Mesenchymal stem cell (in vitro differentiated cells and primary cell): ENCODE results near the gene IDH2.

Experiments used
- DNase-seq: peaks from one replicate; pipeline ENCODE4 v3.0.0-alpha.2; 2013
- H2AFZ ChIP-seq: one replicate; pipeline ENCODE4 v1.6.1; 2013; ENCODE audit warnings: low read depth, mild to moderate bottlenecking, control low read depth, inconsistent platforms, low read length, moderate library complexity
- H2AK5ac ChIP-seq: 2 replicates; pipeline ENCODE4 v1.6.1; 2013; ENCODE audit warnings: low read length, moderate library complexity, mild to moderate bottlenecking, inconsistent platforms; ENCODE audit not compliant: severe bottlenecking
- H2BK120ac ChIP-seq: one replicate; pipeline ENCODE4 v1.6.1; 2013; ENCODE audit warnings: low read depth, mild to moderate bottlenecking, inconsistent platforms, low read length, moderate library complexity
- H2BK12ac ChIP-seq, 2 experiments: one replicate each; pipeline ENCODE4 v1.6.1; 2013; ENCODE audit warnings: inconsistent platforms in 2 of 2, low read length in 2 of 2, mild to moderate bottlenecking in 2 of 2, moderate library complexity in 2 of 2, control low read depth in 1 of 2
- H2BK15ac ChIP-seq: one replicate; pipeline ENCODE4 v1.6.1; 2013; ENCODE audit warnings: mild to moderate bottlenecking, low read depth, inconsistent platforms; ENCODE audit not compliant: poor library complexity, severe bottlenecking
- H2BK5ac ChIP-seq: 2 replicates; pipeline ENCODE4 v1.6.1; 2013; ENCODE audit warnings: low read depth, mild to moderate bottlenecking, low read length, control low read depth, inconsistent platforms; ENCODE audit not compliant: poor library complexity, severe bottlenecking
- H3K14ac ChIP-seq, 2 experiments: one replicate each; pipeline ENCODE4 v1.6.1; 2013; ENCODE audit warnings: inconsistent platforms in 2 of 2, low read length in 2 of 2, control low read depth in 1 of 2, mild to moderate bottlenecking in 1 of 2, moderate library complexity in 1 of 2
- H3K18ac ChIP-seq, 2 experiments: one replicate each; pipeline ENCODE4 v1.6.1; 2013; ENCODE audit warnings: inconsistent platforms in 2 of 2, low read length in 2 of 2, control low read depth in 1 of 2, low read depth in 1 of 2, mild to moderate bottlenecking in 1 of 2
- H3K23ac ChIP-seq, 2 experiments: one replicate each; pipeline ENCODE4 v1.6.1; 2013; ENCODE audit warnings: inconsistent platforms in 2 of 2, low read length in 2 of 2, mild to moderate bottlenecking in 2 of 2, moderate library complexity in 2 of 2, control low read depth in 1 of 2
- H3K27ac ChIP-seq: 2 replicates; pipeline ENCODE4 v1.5.1; 2013; ENCODE audit warnings: mild to moderate bottlenecking, moderate library complexity, low read length, control low read depth, inconsistent platforms; ENCODE audit not compliant: poor library complexity, severe bottlenecking
- H3K27me3 ChIP-seq, 2 experiments: 2 replicates each; pipeline versions ENCODE4 v1.6.1 to v1.7.0; 2013; ENCODE audit warnings: low read length in 2 of 2, mild to moderate bottlenecking in 2 of 2, moderate library complexity in 2 of 2, control low read depth in 1 of 2, inconsistent platforms in 1 of 2; ENCODE audit not compliant: control insufficient read depth in 1 of 2, insufficient read depth in 1 of 2
- H3K36me3 ChIP-seq, 2 experiments: 2 replicates each; pipeline versions ENCODE4 v1.6.1 to v1.7.0; 2013; ENCODE audit warnings: low read length in 2 of 2, control low read depth in 1 of 2, inconsistent platforms in 1 of 2, low read depth in 1 of 2, mild to moderate bottlenecking in 1 of 2; ENCODE audit not compliant: insufficient read depth in 2 of 2, control insufficient read depth in 1 of 2
- H3K4ac ChIP-seq, 2 experiments: one replicate each; pipeline ENCODE4 v1.6.1; 2013; ENCODE audit warnings: inconsistent platforms in 2 of 2, low read length in 2 of 2, mild to moderate bottlenecking in 2 of 2, moderate library complexity in 2 of 2, control low read depth in 1 of 2, low read depth in 1 of 2
- H3K4me1 ChIP-seq: 2 replicates; pipeline ENCODE4 v1.6.1; 2013; ENCODE audit warnings: low read depth, low read length, control low read depth; ENCODE audit not compliant: control insufficient read depth, insufficient read depth
- H3K4me2 ChIP-seq: 2 replicates; pipeline ENCODE4 v1.6.1; 2013; ENCODE audit warnings: low read length, mild to moderate bottlenecking, inconsistent platforms; ENCODE audit not compliant: poor library complexity, severe bottlenecking
- H3K4me3 ChIP-seq, 2 experiments: 2 replicates each; pipeline versions ENCODE4 v1.5.1 to v1.7.0; 2013; ENCODE audit warnings: low read length in 2 of 2, mild to moderate bottlenecking in 2 of 2, control low read depth in 1 of 2, low read depth in 1 of 2; ENCODE audit not compliant: insufficient read depth in 1 of 2
- H3K79me1 ChIP-seq: replicated peaks from 2 replicates; pipeline ENCODE4 v1.6.1; 2013; ENCODE audit warnings: mild to moderate bottlenecking, control low read depth, low read length, inconsistent platforms; ENCODE audit not compliant: poor library complexity, severe bottlenecking
- H3K9ac ChIP-seq: 2 replicates; pipeline ENCODE4 v1.7.0; 2013; ENCODE audit warnings: mild to moderate bottlenecking, low read length, moderate library complexity
- H3K9me3 ChIP-seq: 2 replicates; pipeline ENCODE4 v1.7.0; 2013; ENCODE audit warnings: mild to moderate bottlenecking, low read length; ENCODE audit not compliant: control insufficient read depth
- H4K8ac ChIP-seq: one replicate; pipeline ENCODE4 v1.6.1; 2013; ENCODE audit warnings: inconsistent platforms, mild to moderate bottlenecking, low read length, moderate library complexity
- H4K91ac ChIP-seq: one replicate; pipeline ENCODE4 v1.6.1; 2013; ENCODE audit warnings: mild to moderate bottlenecking, low read length, inconsistent platforms
- WGBS: methylation state at CpG from one replicate; pipeline ENCODE4 v1.1.7; 2013; ENCODE audit warnings: mixed read lengths; 5-methylcytosine and 5-hydroxymethylcytosine counted together

Gene IDH2

DNA sequence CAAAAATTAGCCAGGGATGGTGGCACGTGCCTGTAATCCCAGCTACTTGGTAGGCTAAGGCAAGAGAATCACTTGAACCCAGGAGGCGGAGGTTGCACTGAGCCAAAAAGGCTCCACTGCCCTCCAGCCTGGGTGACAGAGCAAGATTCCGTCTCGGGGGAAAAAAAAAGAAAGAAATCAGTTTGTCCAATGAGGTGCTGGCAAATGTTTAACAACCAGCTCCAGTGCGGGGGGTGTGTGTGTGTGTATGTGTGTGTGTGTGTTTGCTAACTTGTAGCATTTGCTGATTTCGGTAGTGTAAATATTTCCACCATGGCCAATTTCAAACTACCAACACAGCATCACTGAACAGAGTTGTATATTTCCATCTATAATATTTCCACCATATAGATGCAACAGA is 23.8 kb upstream of the IDH2 start:
- Histone ChIP-seq H2AFZ (no peak overlapping the region), H2BK120ac (no peak overlapping the region), H2BK12ac (no peak overlapping the region), H3K9ac (no peak overlapping the region), H2AK5ac (no peak overlapping the region), H2BK5ac (no peak overlapping the region), H3K9me3 (no peaks in the 10 kb centered on the region), H3K14ac (no peak overlapping the region), H3K4me1 (peaks cover 5% of the 10 kb centered on the region), H3K27ac (no peak overlapping the region), H3K18ac (no peak overlapping the region), H3K4me2 (no peak overlapping the region), H4K8ac (no peak overlapping the region), H4K91ac (no peak overlapping the region), H3K27me3 (peaks cover 3 to 26% of the 10 kb centered on the region in 2 experiments), H3K4ac (no peak overlapping the region), H3K79me1 (no peaks in the 10 kb centered on the region), H2BK15ac (no peak overlapping the region), H3K23ac (no peak overlapping the region), H3K4me3 (no peak overlapping the region), H3K36me3 (no peaks in the 10 kb centered on the region)
- DNase-seq, result no peak
- WGBS, result 91% methylated on average over 4 of the region's 6 CpGs

DNA sequence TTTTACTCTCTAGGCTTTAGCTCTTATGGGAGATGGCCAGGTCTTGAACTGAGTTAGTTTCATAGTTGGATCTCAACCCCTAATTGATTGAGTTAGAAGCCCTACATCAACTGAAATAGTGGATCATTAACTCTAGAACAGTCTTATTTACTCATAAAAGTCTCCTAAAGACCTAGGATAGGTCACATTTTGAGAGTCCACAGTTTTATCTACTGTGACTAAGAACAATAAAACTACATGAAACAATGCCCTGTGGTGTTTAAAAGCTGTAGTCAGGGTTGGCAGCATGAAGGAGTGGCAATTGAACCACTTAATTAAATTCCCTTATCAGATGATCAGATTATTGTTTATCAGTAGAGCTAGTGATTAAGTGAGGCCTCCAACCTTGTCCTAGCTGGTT is 22.2 kb upstream of the IDH2 start:
- Histone ChIP-seq H3K79me1 (no peaks in the 10 kb centered on the region), H2BK5ac (no peak overlapping the region), H2BK15ac (no peak overlapping the region), H3K9me3 (no peaks in the 10 kb centered on the region), H4K8ac (no peak overlapping the region), H3K9ac (no peak overlapping the region), H2BK12ac (no peak overlapping the region), H3K36me3 (no peaks in the 10 kb centered on the region), H3K4me3 (no peak overlapping the region), H3K18ac (no peak overlapping the region), H3K4ac (no peak overlapping the region), H3K4me1 (peaks cover 5% of the 10 kb centered on the region), H2AK5ac (no peak overlapping the region), H3K27me3 (peaks cover 3 to 18% of the 10 kb centered on the region in 2 experiments), H2AFZ (no peak overlapping the region), H3K14ac (no peak overlapping the region), H2BK120ac (no peak overlapping the region), H3K27ac (no peak overlapping the region), H3K23ac (no peak overlapping the region), H4K91ac (no peak overlapping the region), H3K4me2 (no peak overlapping the region)
- no peak for DNase-seq

DNA sequence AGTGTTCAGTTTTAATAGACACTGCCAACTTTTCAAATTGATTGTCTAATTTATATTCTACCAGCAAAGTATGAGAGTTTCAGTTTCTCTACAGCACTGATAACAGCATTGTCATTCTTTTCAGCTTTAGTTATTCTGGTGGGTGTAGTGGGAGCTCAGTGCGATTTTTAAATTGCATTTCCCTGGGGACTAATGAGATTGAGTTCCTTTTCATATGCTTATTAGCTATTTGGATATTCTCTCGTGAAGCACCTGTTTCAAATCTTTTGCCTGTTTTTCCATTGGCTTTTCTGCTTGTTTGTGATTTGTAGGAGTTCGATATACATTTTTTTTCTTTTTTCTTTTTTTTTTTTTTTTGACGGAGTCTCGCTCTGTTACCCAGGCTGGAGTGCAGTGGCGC is 18.8 kb upstream of the IDH2 start:
- H3K9ac ChIP-seq, result no peak overlapping the region
- H3K9me3 ChIP-seq, result peaks cover 3% of the 10 kb centered on the region
- no peak overlapping the region for H2BK12ac ChIP-seq
- no peaks in the 10 kb centered on the region for H3K36me3 ChIP-seq
- no peak overlapping the region for H3K18ac ChIP-seq
- no peak overlapping the region for H2AK5ac ChIP-seq
- no peak overlapping the region for H2BK15ac ChIP-seq
- no peak overlapping the region for H3K4me3 ChIP-seq
- no peak overlapping the region for H3K23ac ChIP-seq
- H3K27me3 ChIP-seq, result no peaks in the 10 kb centered on the region
- H2AFZ ChIP-seq, result no peak overlapping the region
- no peaks in the 10 kb centered on the region for H3K79me1 ChIP-seq
- no peak overlapping the region for H4K8ac ChIP-seq
- H3K4ac ChIP-seq, result no peak overlapping the region
- 51% methylated on average over 2 of the region's 6 CpGs for WGBS
- no peak for DNase-seq
- no peak overlapping the region for H3K14ac ChIP-seq
- no peak overlapping the region for H3K4me2 ChIP-seq
- H3K4me1 ChIP-seq, result no peaks in the 10 kb centered on the region
- H2BK5ac ChIP-seq, result no peak overlapping the region
- H3K27ac ChIP-seq, result no peak overlapping the region
- H2BK120ac ChIP-seq, result no peak overlapping the region
- H4K91ac ChIP-seq, result no peak overlapping the region

DNA sequence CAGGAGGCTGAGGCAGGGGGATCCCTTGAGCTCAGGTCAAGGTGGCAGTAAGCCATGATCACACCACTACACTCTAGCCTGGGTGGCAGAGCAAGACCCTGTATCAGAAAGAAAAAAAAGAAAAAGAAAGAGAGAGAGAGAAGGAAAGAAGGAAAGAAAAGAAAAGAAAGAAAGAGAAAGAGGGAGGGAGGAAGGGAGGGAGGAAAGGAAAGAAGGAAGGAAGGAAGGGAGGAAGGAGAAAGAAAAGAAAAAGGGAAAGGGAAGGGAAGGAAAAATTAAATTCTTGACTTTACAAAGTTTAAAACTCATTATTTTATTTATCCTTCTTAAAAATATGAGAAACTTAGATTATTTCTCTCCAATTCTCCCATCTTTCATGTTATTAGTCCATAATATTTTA is 17.1 kb upstream of the IDH2 start:
- H2BK120ac ChIP-seq, result no peak overlapping the region
- no peaks in the 10 kb centered on the region for H3K27me3 ChIP-seq
- H3K79me1 ChIP-seq, result no peaks in the 10 kb centered on the region
- no peak for DNase-seq
- no peak overlapping the region for H2AK5ac ChIP-seq
- H4K91ac ChIP-seq, result no peak overlapping the region
- no peak overlapping the region for H3K4me3 ChIP-seq
- no peak overlapping the region for H3K27ac ChIP-seq
- no peak overlapping the region for H3K9ac ChIP-seq
- H3K36me3 ChIP-seq, result no peaks in the 10 kb centered on the region
- H3K23ac ChIP-seq, result no peak overlapping the region
- H2BK5ac ChIP-seq, result no peak overlapping the region
- H3K4me2 ChIP-seq, result no peak overlapping the region
- no peak overlapping the region for H2BK15ac ChIP-seq
- peaks cover 14% of the 10 kb centered on the region for H3K9me3 ChIP-seq
- no peak overlapping the region for H2AFZ ChIP-seq
- H3K4ac ChIP-seq, result no peak overlapping the region
- H3K14ac ChIP-seq, result no peak overlapping the region
- H4K8ac ChIP-seq, result no peak overlapping the region
- H3K4me1 ChIP-seq, result no peaks in the 10 kb centered on the region
- no peak overlapping the region for H2BK12ac ChIP-seq
- no peak overlapping the region for H3K18ac ChIP-seq
